PC-3 (cell line): Measurements from ENCODE around the gene FUT6. TPM values are rescaled to one million over a fixed set of nuclear protein-coding genes. Genes with fewer than 3 reads are reported as not detected.

Source experiments
- ATAC-seq: fragments of 200-7000 bp; cut with Tn5 transposase; 2 replicates; pipeline ENCODE4 v1.9.1; 2020; ENCODE audit warnings: mild to moderate bottlenecking, moderate library complexity
- BruUV-seq: library from RNA; stranded (reverse); fragments of 400-500 nt; replicated peaks from 2 replicates; lab custom pipeline; 2021; lab: Mats Ljungman, UMichigan
- CTCF ChIA-PET: fragments of 300-600 bp; sonication (Branson Sonifier 250); formaldehyde crosslinking; loops from one replicate; lab custom pipeline; 2022; ENCODE audit warnings: antibody characterized with exemption; lab: Charles Lee
- POLR2A ChIA-PET: fragments of 300-600 bp; sonication (Branson Sonifier 250); formaldehyde crosslinking; loops from one replicate; lab custom pipeline; 2022; ENCODE audit warnings: antibody characterized with exemption; ENCODE audit not compliant: unreplicated experiment; lab: Charles Lee
- DNase-seq: peaks from one replicate; pipeline ENCODE4 v3.0.0-alpha.2; 2015
- H2AFZ ChIP-seq: fragments of 300-600 bp; sonication (generic); 2 replicates; pipeline ENCODE4 v1.6.0; 2016; ENCODE audit warnings: antibody characterized with exemption, low read length
- H3F3A ChIP-seq: fragments of 300-600 bp; sonication (generic); one replicate; pipeline ENCODE4 v1.6.0; 2017; ENCODE audit warnings: antibody characterized with exemption, low read length, control low read depth, mild to moderate bottlenecking; ENCODE audit not compliant: unreplicated experiment
- H3K27ac ChIP-seq: fragments of 300-600 bp; sonication (generic); 2 replicates; pipeline ENCODE4 v1.5.1; 2016; ENCODE audit warnings: mild to moderate bottlenecking, low read length
- H3K27me3 ChIP-seq: fragments of 300-600 bp; sonication (generic); 2 replicates; pipeline ENCODE4 v1.6.1; 2016; ENCODE audit warnings: low read length, mixed read lengths
- H3K36me3 ChIP-seq: fragments of 300-600 bp; sonication (generic); 2 replicates; pipeline ENCODE4 v1.6.1; 2016; ENCODE audit warnings: low read depth, mixed run types, low read length, mixed read lengths
- H3K4me1 ChIP-seq: fragments of 300-600 bp; sonication (generic); 2 replicates; pipeline ENCODE4 v1.5.1; 2016; ENCODE audit warnings: low read length; ENCODE audit not compliant: insufficient read depth
- H3K4me2 ChIP-seq: fragments of 300-600 bp; sonication (generic); 2 replicates; pipeline ENCODE4 v1.6.0; 2016; ENCODE audit warnings: low read length
- H3K4me3 ChIP-seq: fragments of 300-600 bp; sonication (generic); 2 replicates; pipeline ENCODE4 v1.5.1; 2016; ENCODE audit warnings: mild to moderate bottlenecking, low read length, mixed read lengths
- H3K79me2 ChIP-seq: fragments of 300-600 bp; sonication (generic); 2 replicates; pipeline ENCODE4 v1.6.1; 2017; ENCODE audit warnings: low read length, mixed read lengths
- H3K9ac ChIP-seq: fragments of 300-600 bp; sonication (generic); 2 replicates; pipeline ENCODE4 v1.6.0; 2016; ENCODE audit warnings: mild to moderate bottlenecking, low read length
- H3K9me2 ChIP-seq: fragments of 300-600 bp; sonication (generic); replicated peaks from 2 replicates; pipeline ENCODE4 v1.6.1; 2016; ENCODE audit warnings: mixed run types, low read length, mixed read lengths
- H3K9me3 ChIP-seq: fragments of 300-600 bp; sonication (generic); 2 replicates; pipeline ENCODE4 v1.6.1; 2016; ENCODE audit warnings: low read length, mixed read lengths
- H4K20me1 ChIP-seq: fragments of 300-600 bp; sonication (generic); 2 replicates; pipeline ENCODE4 v1.6.1; 2016; ENCODE audit warnings: low read length, mixed read lengths
- EZH2 ChIP-seq: fragments of 300-600 bp; sonication (generic); IDR thresholded peaks from one replicate; pipeline ENCODE4 v1.6.1; 2017; ENCODE audit warnings: antibody characterized with exemption, mild to moderate bottlenecking, low read length; ENCODE audit not compliant: unreplicated experiment
- EZH2phosphoT487 ChIP-seq: fragments of 300-600 bp; sonication (generic); IDR thresholded peaks from 2 replicates; pipeline ENCODE4 v1.6.1; 2018; ENCODE audit warnings: mild to moderate bottlenecking, antibody characterized with exemption, low read length, borderline replicate concordance
- intact Hi-C: fragments of 100-400 bp; cut with micrococcal nuclease; formaldehyde crosslinking; loops from 2 replicates; pipeline ENCODE4 v1.9.0; 2023
- total RNA-seq: library from RNA; depleted of rRNA; stranded (reverse); fragments of >200 nt; gene quantifications from 2 replicates; pipeline ENCODE4 v1.2.3, GENCODE V29; 2014
- TF ChIP-seq, protein P1 (sequence below): fragments of 300-600 bp; sonication (generic); conservative IDR thresholded peaks from 2 replicates; pipeline ENCODE4 v1.5.1; 2017; ENCODE audit warnings: antibody characterized with exemption, low read depth, mild to moderate bottlenecking, low read length

The FUT6 gene
- total RNA-seq, 1 experiment from 2014 or later: 0.69 TPM

DNA sequence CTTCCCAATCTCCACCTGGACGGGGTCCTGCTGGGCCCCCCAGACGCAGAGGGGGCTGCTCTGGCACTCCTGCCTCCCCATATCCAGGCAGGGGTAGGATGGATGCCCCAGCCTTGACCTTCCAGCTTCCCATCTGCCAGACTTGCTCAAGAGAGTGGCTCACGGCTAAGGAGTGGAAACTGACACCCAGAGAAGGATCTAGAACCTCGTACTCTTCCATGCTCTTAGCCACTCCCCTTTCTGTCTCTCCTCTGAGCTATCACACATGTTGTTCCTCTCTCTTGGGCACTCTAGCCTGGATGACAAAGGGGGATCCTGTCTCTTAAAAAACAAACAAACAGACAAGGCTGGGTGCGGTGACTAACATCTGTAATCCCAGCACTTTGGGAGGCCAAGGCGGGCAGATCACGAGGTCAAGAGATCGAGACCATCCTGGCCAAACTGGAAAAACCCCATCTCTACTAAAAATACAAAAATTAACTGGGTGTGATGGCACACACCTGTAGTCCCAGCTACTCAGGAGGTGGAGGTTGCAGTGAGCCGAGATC, 43.0 kb upstream of the FUT6 start:
- Histone ChIP-seq H3K27me3 (peaks cover 19% of the 10 kb centered on the region), H3K4me2 (no peak overlapping the region), H3F3A (no peaks in the 10 kb centered on the region), H3K79me2 (no peaks in the 10 kb centered on the region), H2AFZ (no peak overlapping the region), H3K4me3 (no peak overlapping the region), H3K4me1 (no peaks in the 10 kb centered on the region), H3K27ac (no peak overlapping the region), H4K20me1 (no peaks in the 10 kb centered on the region), H3K9me2 (no peaks in the 10 kb centered on the region), H3K36me3 (no peaks in the 10 kb centered on the region), H3K9me3 (no peaks in the 10 kb centered on the region), H3K9ac (no peak overlapping the region)
- CTCF ChIA-PET: no interaction called here
- ATAC-seq (no peak), DNase-seq (no peak)
- intact Hi-C loops: no loop called here
- POLR2A ChIA-PET: no interaction called here
- BruUV-seq: no TSS peak
- TF ChIP-seq EZH2 (no peak), EZH2phosphoT487 (no peak)
- TF ChIP-seq, protein P1, sequence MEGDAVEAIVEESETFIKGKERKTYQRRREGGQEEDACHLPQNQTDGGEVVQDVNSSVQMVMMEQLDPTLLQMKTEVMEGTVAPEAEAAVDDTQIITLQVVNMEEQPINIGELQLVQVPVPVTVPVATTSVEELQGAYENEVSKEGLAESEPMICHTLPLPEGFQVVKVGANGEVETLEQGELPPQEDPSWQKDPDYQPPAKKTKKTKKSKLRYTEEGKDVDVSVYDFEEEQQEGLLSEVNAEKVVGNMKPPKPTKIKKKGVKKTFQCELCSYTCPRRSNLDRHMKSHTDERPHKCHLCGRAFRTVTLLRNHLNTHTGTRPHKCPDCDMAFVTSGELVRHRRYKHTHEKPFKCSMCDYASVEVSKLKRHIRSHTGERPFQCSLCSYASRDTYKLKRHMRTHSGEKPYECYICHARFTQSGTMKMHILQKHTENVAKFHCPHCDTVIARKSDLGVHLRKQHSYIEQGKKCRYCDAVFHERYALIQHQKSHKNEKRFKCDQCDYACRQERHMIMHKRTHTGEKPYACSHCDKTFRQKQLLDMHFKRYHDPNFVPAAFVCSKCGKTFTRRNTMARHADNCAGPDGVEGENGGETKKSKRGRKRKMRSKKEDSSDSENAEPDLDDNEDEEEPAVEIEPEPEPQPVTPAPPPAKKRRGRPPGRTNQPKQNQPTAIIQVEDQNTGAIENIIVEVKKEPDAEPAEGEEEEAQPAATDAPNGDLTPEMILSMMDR: no peak

DNA sequence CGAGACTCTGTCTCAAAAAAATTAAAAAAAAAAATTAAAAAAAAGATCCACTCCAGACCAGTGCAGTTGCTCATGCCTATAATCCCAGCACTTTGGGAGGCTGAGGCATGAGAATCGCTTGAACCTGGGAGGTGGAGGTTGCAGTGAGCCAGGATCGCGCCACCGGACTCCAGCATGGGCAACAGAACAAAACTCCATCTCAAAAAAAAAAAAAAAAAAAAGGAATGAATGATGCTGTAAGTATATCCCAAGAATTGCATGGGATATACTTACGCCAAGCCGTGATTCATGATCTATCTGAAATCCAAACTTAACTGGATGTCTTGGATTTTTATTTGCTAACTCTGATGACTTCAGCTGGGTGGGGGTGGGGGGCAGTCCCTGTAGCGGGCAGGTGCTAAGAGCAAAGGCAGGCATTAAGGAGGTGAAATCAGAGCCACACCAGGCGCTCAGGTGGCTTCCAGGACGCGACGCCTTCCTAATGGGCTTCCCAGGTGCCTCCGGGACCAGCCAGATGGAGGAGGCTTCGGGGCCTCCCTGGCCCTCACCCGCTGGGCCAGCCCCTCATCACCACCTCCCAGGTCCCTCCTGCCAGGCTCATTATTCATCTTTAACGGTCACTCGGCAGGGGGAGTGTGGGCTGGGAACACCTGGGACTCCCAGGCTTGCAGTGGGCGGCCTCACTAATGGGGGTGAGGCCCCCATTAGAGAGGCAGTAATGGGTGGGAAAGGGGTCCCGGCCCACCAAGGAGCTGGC, 42.2 kb upstream of the FUT6 start:
- no peak overlapping the region for H2AFZ ChIP-seq
- ChIA-PET POLR2A (no interaction called here), CTCF (no interaction called here)
- H3K27me3 ChIP-seq: peaks cover 19% of the 10 kb centered on the region
- no peak for TF ChIP-seq EZH2phosphoT487
- TF ChIP-seq, protein P1: no peak
- no peak for TF ChIP-seq EZH2
- no peak overlapping the region for H3K9ac ChIP-seq
- no peaks in the 10 kb centered on the region for H3K9me2 ChIP-seq
- H3K4me1 ChIP-seq: no peaks in the 10 kb centered on the region
- H4K20me1 ChIP-seq: no peaks in the 10 kb centered on the region
- no peaks in the 10 kb centered on the region for H3F3A ChIP-seq
- H3K9me3 ChIP-seq: no peaks in the 10 kb centered on the region
- ATAC-seq (no peak; the same call in 1 of the 2 replicates), DNase-seq (no peak)
- intact Hi-C loops: no loop called here
- H3K4me2 ChIP-seq: no peak overlapping the region
- H3K27ac ChIP-seq: no peak overlapping the region
- no TSS peak for BruUV-seq
- H3K4me3 ChIP-seq: no peak overlapping the region
- H3K36me3 ChIP-seq: no peaks in the 10 kb centered on the region
- no peaks in the 10 kb centered on the region for H3K79me2 ChIP-seq

DNA sequence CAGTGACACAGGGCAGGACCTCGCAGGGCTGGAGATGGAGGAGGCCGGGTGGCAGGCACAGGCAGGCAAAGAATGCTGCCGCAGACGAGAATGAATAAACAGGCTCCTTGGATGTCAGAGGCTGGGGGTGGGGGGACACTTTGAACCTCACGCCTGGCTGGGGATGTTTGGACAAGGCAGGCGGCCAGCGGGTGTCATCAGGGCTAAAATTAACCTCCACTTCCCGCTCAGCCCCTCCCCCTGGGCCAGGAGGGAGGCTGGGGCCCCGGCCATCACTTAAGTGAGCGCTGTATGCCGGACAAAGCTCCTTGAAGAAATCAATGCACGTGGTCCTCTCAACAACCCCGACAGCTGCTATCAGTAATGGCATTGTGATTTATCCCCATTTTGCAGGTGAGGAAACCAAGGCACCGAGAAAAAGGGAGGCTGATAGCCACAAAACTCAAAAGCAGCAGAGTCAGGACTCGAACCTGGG, 41.1 kb upstream of the FUT6 start:
- DNase-seq: no peak
- H3K4me1 ChIP-seq: no peaks in the 10 kb centered on the region
- no peak overlapping the region for H2AFZ ChIP-seq
- BruUV-seq: no TSS peak
- H3K27ac ChIP-seq: no peak overlapping the region
- H3K4me2 ChIP-seq: no peak overlapping the region
- intact Hi-C loops: no loop called here
- CTCF ChIA-PET: no interaction called here
- H3K9ac ChIP-seq: no peak overlapping the region
- ATAC-seq: no peak
- no peaks in the 10 kb centered on the region for H3K79me2 ChIP-seq
- no peaks in the 10 kb centered on the region for H3F3A ChIP-seq
- H3K36me3 ChIP-seq: no peaks in the 10 kb centered on the region
- TF ChIP-seq EZH2 (no peak), EZH2phosphoT487 (no peak)
- TF ChIP-seq, protein P1: no peak
- no peak overlapping the region for H3K4me3 ChIP-seq
- no peaks in the 10 kb centered on the region for H3K9me2 ChIP-seq
- H3K9me3 ChIP-seq: no peaks in the 10 kb centered on the region
- POLR2A ChIA-PET: no interaction called here
- H4K20me1 ChIP-seq: no peaks in the 10 kb centered on the region
- peaks cover 19% of the 10 kb centered on the region for H3K27me3 ChIP-seq
